Activated naive CD8-positive, alpha-beta T cell treated with anti-CD3 and anti-CD28 coated beads for 36 hours (primary cell): Measurements from ENCODE around the gene STXBP5L. TPM values are rescaled to one million over a fixed set of nuclear protein-coding genes. Genes with fewer than 3 reads are reported as not detected.

Experiments
- total RNA-seq, 2 experiments: library from RNA; stranded (reverse); gene quantifications; one replicate each; pipeline ENCODE4 v1.2.3, GENCODE V29; 2021

STXBP5L gene
- total RNA-seq, 2 experiments from 2014 or later, result not detected

Other genes with a start within 250 kb of the STXBP5L start
- gene HGD, start 226.0 kb upstream of the STXBP5L start, total RNA-seq, result under 1 TPM; 0.20 to 0.35 TPM
- 10 to 100 TPM; 33.4 to 38.8 TPM for gene RABL3, start 165.7 kb upstream of the STXBP5L start, total RNA-seq
- 10 to 100 TPM; 29.0 to 30.9 TPM for gene GTF2E1, start 165.5 kb upstream of the STXBP5L start, total RNA-seq